Uterus (tissue), 2 donors: ENCODE measurements around the gene COX6A2.

Experiments
- POLR2A ChIP-seq, 2 donors: fragments of 450-650 bp; IDR thresholded peaks; one replicate each; pipeline ENCODE4 v1.6.1; 2016; ENCODE audit warnings: antibody characterized with exemption in 2 of 2, mild to moderate bottlenecking in 1 of 2, moderate library complexity in 1 of 2
- TF ChIP-seq, protein P1 (sequence below), 4 experiments: fragments of 200-600 bp in 2 of 4; fragments of 450-650 bp in 2 of 4; sonication (generic) in 2 of 4; IDR thresholded peaks; one replicate each; pipeline ENCODE4 v1.5.1; 2016 to 2019; ENCODE audit warnings: antibody characterized with exemption in 4 of 4, mild to moderate bottlenecking in 2 of 4, moderate library complexity in 1 of 4

DNA sequence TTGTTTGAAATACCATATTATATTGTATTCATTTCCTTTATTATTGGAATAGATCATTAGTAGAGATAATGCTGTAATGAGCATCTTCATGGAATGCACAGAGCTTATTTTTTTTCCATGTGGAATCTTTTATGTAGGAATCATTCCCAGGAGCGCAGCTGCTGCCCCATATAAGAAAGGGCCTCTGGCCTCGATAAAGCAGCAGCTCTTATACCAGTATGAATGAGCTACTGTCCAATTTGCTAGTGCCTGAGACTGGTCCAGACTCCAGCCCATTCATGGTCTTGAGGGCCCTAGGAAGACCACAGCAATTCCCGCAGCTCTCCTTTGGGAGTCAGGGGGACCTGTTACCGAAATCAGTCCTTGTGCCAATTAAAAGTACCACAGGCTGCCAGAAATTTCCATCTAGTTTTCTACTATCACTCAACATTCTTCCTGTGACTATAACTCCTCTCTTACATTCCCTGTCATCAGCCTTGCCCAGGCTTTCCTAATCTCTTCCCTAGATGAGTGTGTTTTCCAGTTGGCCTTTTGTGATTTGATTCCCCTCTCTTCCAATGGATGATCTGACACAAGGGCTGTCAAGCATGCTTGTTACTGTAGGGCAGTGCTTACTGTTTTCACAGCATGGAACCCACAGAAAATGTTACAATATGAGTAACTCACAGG lies 12.5 kb upstream of the COX6A2 start:
- TF ChIP-seq, protein P1, sequence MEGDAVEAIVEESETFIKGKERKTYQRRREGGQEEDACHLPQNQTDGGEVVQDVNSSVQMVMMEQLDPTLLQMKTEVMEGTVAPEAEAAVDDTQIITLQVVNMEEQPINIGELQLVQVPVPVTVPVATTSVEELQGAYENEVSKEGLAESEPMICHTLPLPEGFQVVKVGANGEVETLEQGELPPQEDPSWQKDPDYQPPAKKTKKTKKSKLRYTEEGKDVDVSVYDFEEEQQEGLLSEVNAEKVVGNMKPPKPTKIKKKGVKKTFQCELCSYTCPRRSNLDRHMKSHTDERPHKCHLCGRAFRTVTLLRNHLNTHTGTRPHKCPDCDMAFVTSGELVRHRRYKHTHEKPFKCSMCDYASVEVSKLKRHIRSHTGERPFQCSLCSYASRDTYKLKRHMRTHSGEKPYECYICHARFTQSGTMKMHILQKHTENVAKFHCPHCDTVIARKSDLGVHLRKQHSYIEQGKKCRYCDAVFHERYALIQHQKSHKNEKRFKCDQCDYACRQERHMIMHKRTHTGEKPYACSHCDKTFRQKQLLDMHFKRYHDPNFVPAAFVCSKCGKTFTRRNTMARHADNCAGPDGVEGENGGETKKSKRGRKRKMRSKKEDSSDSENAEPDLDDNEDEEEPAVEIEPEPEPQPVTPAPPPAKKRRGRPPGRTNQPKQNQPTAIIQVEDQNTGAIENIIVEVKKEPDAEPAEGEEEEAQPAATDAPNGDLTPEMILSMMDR (IDR thresholded peaks at IDR 0.05), result no peak
- TF ChIP-seq POLR2A (IDR thresholded peaks at IDR 0.05), result no peak
